GM23338 (cell line): ENCODE measurements around the gene IL16. TPM values are rescaled to one million over a fixed set of nuclear protein-coding genes. Genes with fewer than 3 reads are reported as not detected.

Source experiments
- ATAC-seq: fragments of 200-7000 bp; cut with Tn5 transposase; 3 replicates; pipeline ENCODE4 v1.9.1; 2020
- DNase-seq: peaks from one replicate; pipeline ENCODE4 v3.0.0-alpha.2; 2015; ENCODE audit warnings: low spot score
- H2AFZ ChIP-seq: fragments of 200-600 bp; sonication (generic); 2 replicates; pipeline ENCODE4 v1.8.0; 2016; ENCODE audit warnings: antibody characterized with exemption, mild to moderate bottlenecking, moderate library complexity
- H3F3A ChIP-seq: fragments of 200-600 bp; sonication (generic); replicated peaks from 2 replicates; pipeline ENCODE4 v1.8.0; 2017; ENCODE audit warnings: antibody characterized with exemption, mixed run types, low read depth
- H3K27ac ChIP-seq: fragments of 200-600 bp; sonication (generic); 2 replicates; pipeline ENCODE4 v1.6.1; 2016; ENCODE audit warnings: low read depth
- H3K27me3 ChIP-seq: fragments of 200-600 bp; sonication (generic); 2 replicates; pipeline ENCODE4 v1.8.0; 2016; ENCODE audit warnings: mild to moderate bottlenecking, mixed run types, moderate library complexity; ENCODE audit not compliant: insufficient read depth
- H3K36me3 ChIP-seq: fragments of 200-600 bp; sonication (generic); 2 replicates; pipeline ENCODE4 v1.8.0; 2016; ENCODE audit warnings: mild to moderate bottlenecking; ENCODE audit not compliant: insufficient read depth
- H3K4me1 ChIP-seq: fragments of 200-600 bp; sonication (generic); 2 replicates; pipeline ENCODE4 v1.8.0; 2016; ENCODE audit warnings: mild to moderate bottlenecking, moderate library complexity; ENCODE audit not compliant: insufficient read depth
- H3K4me2 ChIP-seq: fragments of 200-600 bp; sonication (generic); 2 replicates; pipeline ENCODE4 v1.7.1; 2017; ENCODE audit warnings: mixed run types
- H3K4me3 ChIP-seq: fragments of 200-600 bp; sonication (generic); 2 replicates; pipeline ENCODE4 v1.6.1; 2016; ENCODE audit warnings: mixed run types
- H3K79me2 ChIP-seq: fragments of 200-600 bp; sonication (generic); replicated peaks from 2 replicates; pipeline ENCODE4 v1.8.0; 2017; ENCODE audit warnings: mild to moderate bottlenecking; ENCODE audit not compliant: insufficient read depth
- H3K9me2 ChIP-seq: fragments of 200-600 bp; sonication (generic); 2 replicates; pipeline ENCODE4 v1.8.0; 2017; ENCODE audit not compliant: insufficient read depth
- H4K20me1 ChIP-seq: fragments of 200-600 bp; sonication (generic); replicated peaks from 2 replicates; pipeline ENCODE4 v1.8.0; 2017; ENCODE audit warnings: mild to moderate bottlenecking; ENCODE audit not compliant: insufficient read depth
- H3K27ac Mint-ChIP-seq: 2 replicates; pipeline ENCODE4 v1.8.0; 2020; ENCODE audit warnings: inconsistent platforms, mild to moderate bottlenecking, moderate library complexity, mixed read lengths
- H3K27me3 Mint-ChIP-seq: 3 replicates; pipeline ENCODE4 v1.8.0; 2022; ENCODE audit warnings: low read depth, mild to moderate bottlenecking, moderate library complexity, mixed read lengths, inconsistent platforms; ENCODE audit not compliant: insufficient read depth, poor library complexity
- H3K36me3 Mint-ChIP-seq: 3 replicates; pipeline ENCODE4 v1.8.0; 2021; ENCODE audit warnings: low read depth, mild to moderate bottlenecking, inconsistent platforms, moderate library complexity, mixed read lengths
- H3K4me1 Mint-ChIP-seq: 3 replicates; pipeline ENCODE4 v1.8.0; 2020; ENCODE audit warnings: mild to moderate bottlenecking, inconsistent platforms, mixed read lengths
- H3K4me3 Mint-ChIP-seq: 3 replicates; pipeline ENCODE4 v1.8.0; 2021; ENCODE audit warnings: moderate library complexity, mild to moderate bottlenecking, inconsistent platforms, mixed read lengths
- H3K9me3 Mint-ChIP-seq: 3 replicates; pipeline ENCODE4 v1.8.0; 2020; ENCODE audit warnings: moderate library complexity, mild to moderate bottlenecking, inconsistent platforms, mixed read lengths
- CREB1 ChIP-seq: fragments of 250-450 bp; sonication (Bioruptor Pico); IDR thresholded peaks from 2 replicates; pipeline ENCODE4 v1.5.0; 2020; ENCODE audit warnings: low read depth, mild to moderate bottlenecking, moderate library complexity
- CTCF ChIP-seq, 2 experiments: fragments of 200-600 bp in 1 of 2; sonication (generic) in 1 of 2; conservative IDR thresholded peaks; 2 replicates each; pipeline versions ENCODE4 v1.5.1 to v1.6.1; 2016 to 2017; ENCODE audit warnings: antibody characterized with exemption in 2 of 2, low read depth in 2 of 2, mild to moderate bottlenecking in 2 of 2, moderate library complexity in 1 of 2
- ETS1 ChIP-seq: IDR thresholded peaks from 2 replicates; pipeline ENCODE4 v1.6.1; 2016; ENCODE audit warnings: antibody characterized with exemption
- EZH2 ChIP-seq: fragments of 200-600 bp; sonication (generic); IDR thresholded peaks from one replicate; pipeline ENCODE4 v1.8.0; 2017; ENCODE audit warnings: antibody characterized with exemption, mild to moderate bottlenecking, low read depth; ENCODE audit not compliant: unreplicated experiment
- EZH2phosphoT487 ChIP-seq: fragments of 200-600 bp; sonication (generic); IDR thresholded peaks from one replicate; pipeline ENCODE4 v1.8.1; 2018; ENCODE audit warnings: antibody characterized with exemption; ENCODE audit not compliant: unreplicated experiment
- JUNB ChIP-seq: IDR thresholded peaks from one replicate; pipeline ENCODE4 v1.6.1; 2016; ENCODE audit warnings: antibody characterized with exemption; ENCODE audit not compliant: unreplicated experiment
- NANOG ChIP-seq: IDR thresholded peaks from 2 replicates; pipeline ENCODE4 v1.6.1; 2016; ENCODE audit warnings: antibody characterized with exemption, borderline replicate concordance
- POLR2AphosphoS5 ChIP-seq: IDR thresholded peaks from 2 replicates; pipeline ENCODE4 v1.6.1; 2016; ENCODE audit warnings: antibody characterized with exemption, low read depth
- REST ChIP-seq: IDR thresholded peaks from one replicate; pipeline ENCODE4 v1.6.1; 2018; ENCODE audit warnings: antibody characterized with exemption; ENCODE audit not compliant: unreplicated experiment
- STAT1 ChIP-seq: IDR thresholded peaks from one replicate; pipeline ENCODE4 v1.6.1; 2016; ENCODE audit warnings: antibody characterized with exemption; ENCODE audit not compliant: unreplicated experiment
- ZNF114 ChIP-seq: fragments of 250-450 bp; sonication (Bioruptor Pico); IDR thresholded peaks from 2 replicates; pipeline ENCODE4 v1.5.0; 2020; ENCODE audit warnings: mild to moderate bottlenecking, moderate library complexity
- ZNF331 ChIP-seq: fragments of 250-450 bp; sonication (Bioruptor Pico); IDR thresholded peaks from 2 replicates; pipeline ENCODE4 v1.5.0; 2020; ENCODE audit warnings: low read depth, mild to moderate bottlenecking, moderate library complexity
- ZNF462 ChIP-seq: fragments of 250-450 bp; sonication (Bioruptor Pico); IDR thresholded peaks from 2 replicates; pipeline ENCODE4 v1.5.0; 2020; ENCODE audit warnings: mild to moderate bottlenecking, moderate library complexity
- polyA plus RNA-seq: library from polyadenylated mRNA; unstranded; fragments of >200 nt; fragmentation: Nextera tagmentation; extraction: Ambion mirVana; gene quantifications from 2 replicates; pipeline ENCODE4 v1.2.1, GENCODE V29; 2016
- total RNA-seq: library from RNA; depleted of rRNA; stranded (reverse); fragments of >200 nt; shearing (Covaris generic); gene quantifications from 2 replicates; pipeline ENCODE4 v1.2.3, GENCODE V29; 2014

Gene IL16
- total and polyA plus RNA-seq, 2 experiments from 2014 or later = 0.29 TPM; not detected in 1

GRCh38 chr15:81331600-81331999 lies 134.9 kb downstream of the IL16 start:
- ATAC-seq (no peak), DNase-seq (no peak)
- no peak overlapping the region for H3K4me2 ChIP-seq
- H3K4me1 ChIP-seq = no peaks in the 10 kb centered on the region
- H3K27ac ChIP-seq = no peak overlapping the region
- Mint-ChIP-seq H3K27me3 (peaks cover 9% of the 10 kb centered on the region), H3K27ac (no peak overlapping the region), H3K4me3 (no peak overlapping the region), H3K36me3 (no peaks in the 10 kb centered on the region), H3K4me1 (no peaks in the 10 kb centered on the region), H3K9me3 (no peaks in the 10 kb centered on the region)
- H3K36me3 ChIP-seq = no peaks in the 10 kb centered on the region
- no peak for TF ChIP-seq ETS1
- TF ChIP-seq NANOG = no peak
- TF ChIP-seq EZH2 = no peak
- TF ChIP-seq EZH2phosphoT487 = no peak
- TF ChIP-seq REST = no peak
- TF ChIP-seq CREB1 (CRISPR knock-in tag) = no peak
- no peak for TF ChIP-seq STAT1
- TF ChIP-seq JUNB = no peak
- TF ChIP-seq ZNF114 (CRISPR knock-in tag) = no peak
- no peak for TF ChIP-seq ZNF462 (CRISPR knock-in tag)
- no peak for TF ChIP-seq ZNF331 (CRISPR knock-in tag)
- TF ChIP-seq POLR2AphosphoS5 = no peak
- no peak for TF ChIP-seq CTCF (conservative IDR thresholded peaks at IDR 0.05; ENCODE audit: low read depth in 2 of 2)
- no peaks in the 10 kb centered on the region for H4K20me1 ChIP-seq
- no peak overlapping the region for H2AFZ ChIP-seq
- no peak overlapping the region for H3K4me3 ChIP-seq
- no peaks in the 10 kb centered on the region for H3F3A ChIP-seq
- no peaks in the 10 kb centered on the region for H3K9me2 ChIP-seq
- H3K27me3 ChIP-seq = no peaks in the 10 kb centered on the region
- no peaks in the 10 kb centered on the region for H3K79me2 ChIP-seq
